HepG2 (cell line): ENCODE data around the gene TSTD1. TPM values are rescaled to one million over a fixed set of nuclear protein-coding genes. Genes with fewer than 3 reads are reported as not detected.

Experiments used
- ARNT2 ChIP-seq: sonication (generic); formaldehyde crosslinking; IDR thresholded peaks from 2 replicates; pipeline ENCODE4 v1.8.0; 2022; ENCODE audit warnings: mild to moderate bottlenecking, low read depth, missing genetic modification reagents, moderate library complexity
- BCLAF1 ChIP-seq: fragments of 450-650 bp; IDR thresholded peaks from 2 replicates; pipeline ENCODE4 v1.6.1; 2017; ENCODE audit warnings: mild to moderate bottlenecking
- CEBPG ChIP-seq: IDR thresholded peaks from 2 replicates; pipeline ENCODE4 v1.6.1; 2016
- KMT2B ChIP-seq: IDR thresholded peaks from 2 replicates; pipeline ENCODE4 v1.6.1; 2016; ENCODE audit warnings: missing genetic modification reagents, missing compliant biosample characterization
- MED13 ChIP-seq: sonication (generic); formaldehyde crosslinking; IDR thresholded peaks from 2 replicates; pipeline ENCODE4 v1.5.0; 2020; ENCODE audit warnings: missing genetic modification reagents
- MNT ChIP-seq: fragments of 450-650 bp; IDR thresholded peaks from 2 replicates; pipeline ENCODE4 v1.6.1; 2016
- PAXIP1 ChIP-seq: sonication (generic); formaldehyde crosslinking; conservative IDR thresholded peaks from 2 replicates; pipeline ENCODE4 v1.4.0; 2020; ENCODE audit warnings: mild to moderate bottlenecking, missing genetic modification reagents, moderate library complexity
- TIGD3 ChIP-seq: sonication (generic); formaldehyde crosslinking; IDR thresholded peaks from 2 replicates; pipeline ENCODE4 v1.5.1; 2020; ENCODE audit warnings: mild to moderate bottlenecking, missing genetic modification reagents, borderline replicate concordance
- ZBTB25 ChIP-seq: IDR thresholded peaks from 2 replicates; pipeline ENCODE4 v1.6.1; 2018; ENCODE audit warnings: missing genetic modification reagents
- ZC3H13 ChIP-seq: sonication (generic); formaldehyde crosslinking; IDR thresholded peaks from 2 replicates; pipeline ENCODE4 v1.8.1; 2023; ENCODE audit warnings: mild to moderate bottlenecking, missing genetic modification reagents, moderate library complexity
- ZNF207 ChIP-seq: fragments of 450-650 bp; IDR thresholded peaks from 2 replicates; pipeline ENCODE4 v1.6.1; 2016; ENCODE audit warnings: antibody characterized with exemption, borderline replicate concordance
- ZNF280B ChIP-seq: sonication (generic); formaldehyde crosslinking; IDR thresholded peaks from 2 replicates; pipeline ENCODE4 v1.5.0; 2020; ENCODE audit warnings: missing genetic modification reagents, mild to moderate bottlenecking, borderline replicate concordance
- ZNF431 ChIP-seq: sonication (generic); formaldehyde crosslinking; IDR thresholded peaks from 2 replicates; pipeline ENCODE4 v1.9.0; 2022; ENCODE audit warnings: missing genetic modification reagents, low read depth, mild to moderate bottlenecking, borderline replicate concordance
- polyA plus RNA-seq, 8 experiments: library from polyadenylated mRNA; depleted of rRNA in 3 of 8; stranded (reverse) in 7 of 8; unstranded in 1 of 8; fragments of >200 nt; fragmentation: Illumina TruSeq in 4 of 8; extraction: Trizol in 4 of 8; gene quantifications; 2 replicates each; pipeline versions ENCODE4 v1.2.1 to v1.2.3, GENCODE V29; 2011 to 2016; ENCODE audit warnings: low read depth in 4 of 8, missing spikeins in 1 of 8, mixed read lengths in 1 of 8; ENCODE audit not compliant: insufficient read depth in 1 of 8
- total RNA-seq, 5 experiments: library from RNA; depleted of rRNA; stranded (reverse); fragments of >200 nt; fragmentation: Illumina TruSeq; extraction: Trizol; gene quantifications; 2 replicates each; pipeline ENCODE4 v1.2.3, GENCODE V29; 2016; ENCODE audit warnings: low read depth in 1 of 5

TSTD1 gene
- total and polyA plus RNA-seq, 2 of the 13 experiments (the other 11 are each of a cell fraction or from before 2014, with no cell fraction given), result 0.15 to 0.31 TPM

- TF ChIP-seq ZNF431 (CRISPR knock-in tag), result no peak
- TF ChIP-seq ARNT2, result no peak
- no peak for TF ChIP-seq MNT
- no peak for TF ChIP-seq BCLAF1
- no peak for TF ChIP-seq ZBTB25
- 0 out of 2 replicates have a peak, but pooled peaks have one; percentile 9 for TF ChIP-seq PAXIP1
- no peak for TF ChIP-seq ZNF207
- TF ChIP-seq ZC3H13 (CRISPR knock-in tag), result no peak
- TF ChIP-seq MED13 (CRISPR knock-in tag), result no peak
- no peak for TF ChIP-seq CEBPG (CRISPR knock-in tag)
- no peak for TF ChIP-seq ZNF280B (CRISPR knock-in tag)
- no peak for TF ChIP-seq TIGD3
- no peak for TF ChIP-seq KMT2B (CRISPR knock-in tag)
These were observed 34.1 kb upstream of the TSTD1 start (continued) for GRCh38 chr1:161072751-161073449.
